SK-N-MC (cell line): ENCODE results near the gene C4orf50.

ENCODE experiments used
- EZH2 ChIP-seq: fragments of 200-600 bp; sonication (generic); IDR thresholded peaks from one replicate; pipeline ENCODE4 v1.6.1; 2017; ENCODE audit warnings: antibody characterized with exemption
- POLR2AphosphoS5 ChIP-seq: IDR thresholded peaks from 2 replicates; pipeline ENCODE4 v1.6.1; 2012; ENCODE audit warnings: mild to moderate bottlenecking, low read depth, low read length, borderline replicate concordance

DNA sequence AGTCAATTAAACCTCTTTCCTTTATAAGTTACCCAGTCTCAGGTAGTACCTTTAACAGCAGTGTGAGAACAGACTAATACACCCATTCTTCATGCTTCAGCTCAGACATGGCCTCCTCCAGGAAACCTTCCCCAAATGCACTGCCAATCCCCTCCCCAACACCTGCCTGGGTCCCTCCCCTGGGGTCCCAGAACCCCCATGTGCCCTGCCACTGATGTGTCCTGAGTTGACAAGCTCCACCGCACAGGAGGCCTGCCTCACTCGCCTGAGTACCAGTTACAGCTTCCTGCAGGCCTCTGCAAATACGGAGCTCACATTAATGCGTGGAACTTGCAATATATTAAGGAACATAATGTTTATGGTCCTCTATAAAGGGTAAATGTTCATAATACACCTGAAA lies 90.5 kb downstream of the C4orf50 start:
- TF ChIP-seq EZH2 = no peak
- TF ChIP-seq POLR2AphosphoS5 = no peak
